ENCODE results near the gene APOA5.

The APOA5 gene

GRCh38 chr11:116787436-116787785 lies 4.3 kb downstream of the APOA5 start:
- Histone ChIP-seq H3K4me2 (peak overlapping the region; percentile 87 to 98 (median 94)), H3K4me1 (peaks cover 19 to 43% (median 29%) of the 10 kb centered on the region in 10 experiments), H3K9ac (peak overlapping the region; percentile 84 to 95 (median 90)), H4K20me1 (peaks cover 0 to 46% (median 11%) of the 10 kb centered on the region in 11 experiments; a peak in 8 of 22 replicates), H3K4me3 (peak overlapping the region; percentile 81 to 98 (median 88)), H3K27ac (peak overlapping the region; percentile 77 to 88 (median 83)), H3K36me3 (peaks cover 42 to 48% (median 45%) of the 10 kb centered on the region in 11 experiments), H3K9me3 (replicated peaks in 1 of 11) (no peaks in the 10 kb centered on the region), H3K27me3 (no peaks in the 10 kb centered on the region)
- no peak for TF ChIP-seq Cebpa-rat (IDR thresholded peaks at IDR 0.05)

DNA sequence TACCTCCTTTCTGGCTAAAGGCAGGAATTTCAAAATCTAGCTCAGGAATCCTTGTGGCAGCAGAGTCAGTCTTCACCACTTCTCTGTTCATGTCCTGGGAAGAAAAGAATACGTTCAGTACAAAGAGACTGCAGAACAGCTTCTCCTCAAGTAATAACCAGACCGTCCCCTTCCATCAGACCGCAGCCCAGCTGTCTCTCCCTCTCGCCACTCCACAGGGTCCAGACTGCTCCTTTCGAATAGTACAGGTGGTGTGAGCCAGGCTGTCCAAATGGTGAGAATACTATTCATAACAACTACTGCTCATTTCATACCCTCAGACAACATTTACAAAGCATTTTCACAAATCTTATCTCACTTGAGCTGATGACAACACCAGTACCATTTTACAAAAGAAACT lies 4.7 kb downstream of the APOA5 start:
- no peaks in the 10 kb centered on the region for H3K27me3 ChIP-seq
- H3K4me1 ChIP-seq: peaks cover 19 to 41% (median 29%) of the 10 kb centered on the region in 10 experiments
- no peaks in the 10 kb centered on the region for H3K9me3 ChIP-seq (replicated peaks in 1 of 11)
- H4K20me1 ChIP-seq: peaks cover 0 to 50% (median 14%) of the 10 kb centered on the region in 11 experiments; a peak in 8 of 22 replicates
- H3K4me3 ChIP-seq: peak overlapping the region; percentile 81 to 98 (median 88)
- TF ChIP-seq Cebpa-rat (IDR thresholded peaks at IDR 0.05): no peak
- H3K27ac ChIP-seq: peak overlapping the region; percentile 77 to 88 (median 83); a peak in 20 of 22 replicates
- H3K9ac ChIP-seq: peak overlapping the region; percentile 84 to 95 (median 90)
- H3K36me3 ChIP-seq: peaks cover 46 to 52% (median 50%) of the 10 kb centered on the region in 11 experiments
- peak overlapping the region; percentile 87 to 98 (median 94) for H3K4me2 ChIP-seq

DNA sequence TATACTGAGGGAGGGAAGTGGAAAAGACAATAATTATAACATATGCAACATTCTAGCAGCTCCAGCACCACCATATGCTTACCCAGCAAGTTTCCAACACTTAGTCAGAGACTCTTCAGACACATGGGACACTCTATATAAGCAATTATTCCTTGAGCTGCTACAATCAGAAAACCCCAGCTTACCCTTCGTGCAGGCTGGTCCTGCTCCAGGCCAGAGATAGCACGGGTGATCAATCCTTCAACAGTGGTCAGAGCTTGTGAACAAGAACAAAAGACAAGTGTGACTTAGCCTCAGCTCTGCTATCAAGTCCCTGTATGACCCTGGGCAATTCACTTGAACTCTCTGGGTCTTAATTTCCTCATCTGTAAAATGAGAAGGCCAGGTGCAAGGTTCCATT lies 5.4 kb downstream of the APOA5 start:
- peaks cover 0 to 56% (median 15%) of the 10 kb centered on the region in 11 experiments; a peak in 8 of 22 replicates for H4K20me1 ChIP-seq
- peak overlapping the region in 8 of 11 experiments; percentile 86 to 95 (median 90); a peak in 12 of 22 replicates for H3K9ac ChIP-seq
- H3K36me3 ChIP-seq: peaks cover 53 to 59% (median 56%) of the 10 kb centered on the region in 11 experiments
- peak overlapping the region; percentile 81 to 98 (median 88); a peak in 18 of 20 replicates for H3K4me3 ChIP-seq
- H3K4me2 ChIP-seq: peak overlapping the region; percentile 87 to 98 (median 94)
- no peak overlapping the region for H3K27ac ChIP-seq
- no peaks in the 10 kb centered on the region for H3K9me3 ChIP-seq (replicated peaks in 1 of 11)
- TF ChIP-seq Cebpa-rat (IDR thresholded peaks at IDR 0.05): no peak
- no peaks in the 10 kb centered on the region for H3K27me3 ChIP-seq
- peaks cover 19 to 41% (median 29%) of the 10 kb centered on the region in 10 experiments for H3K4me1 ChIP-seq

DNA sequence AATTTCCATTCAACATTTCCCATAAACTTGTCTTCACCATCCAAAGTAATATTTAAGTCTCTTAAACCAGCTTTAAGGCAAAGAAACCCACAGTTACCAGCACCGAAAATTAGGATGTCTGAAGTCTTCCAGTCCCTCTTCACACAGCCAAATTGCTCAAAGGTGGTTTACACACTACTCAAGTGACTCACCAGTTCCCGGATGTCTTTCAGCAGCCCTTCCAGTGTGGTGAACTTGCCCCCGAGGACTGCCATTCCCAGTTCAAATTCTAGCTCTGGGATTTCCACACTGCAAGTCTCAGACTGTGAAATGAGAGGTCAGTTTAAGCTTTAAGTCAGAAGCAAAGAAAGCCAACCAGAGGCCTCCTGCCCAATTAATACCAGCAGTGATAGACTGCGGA lies 9.0 kb downstream of the APOA5 start:
- no peak for TF ChIP-seq Cebpa-rat (IDR thresholded peaks at IDR 0.05)
- no peak overlapping the region for H3K4me2 ChIP-seq
- peaks cover 0 to 81% (median 16%) of the 10 kb centered on the region in 11 experiments; a peak in 10 of 22 replicates for H4K20me1 ChIP-seq
- no peak overlapping the region for H3K4me3 ChIP-seq
- peaks cover 89 to 95% (median 92%) of the 10 kb centered on the region in 11 experiments for H3K36me3 ChIP-seq
- peaks cover 11 to 37% (median 18%) of the 10 kb centered on the region in 10 experiments for H3K4me1 ChIP-seq
- no peaks in the 10 kb centered on the region for H3K27me3 ChIP-seq
- 0 out of 22 replicates have a peak overlapping the region, but pooled peaks of 1 of the 11 experiments have one; percentile 29 for H3K9ac ChIP-seq
- no peaks in the 10 kb centered on the region for H3K9me3 ChIP-seq (replicated peaks in 1 of 11)
- H3K27ac ChIP-seq: no peak overlapping the region

GRCh38 chr11:116778556-116778955 lies 13.1 kb downstream of the APOA5 start:
- peaks cover 78 to 83% (median 81%) of the 10 kb centered on the region in 11 experiments for H3K36me3 ChIP-seq
- H4K20me1 ChIP-seq: peaks cover 0 to 46% (median 7%) of the 10 kb centered on the region in 11 experiments; a peak in 6 of 22 replicates
- TF ChIP-seq Cebpa-rat (IDR thresholded peaks at IDR 0.05): no peak
- H3K9ac ChIP-seq: no peak overlapping the region
- H3K27me3 ChIP-seq: no peaks in the 10 kb centered on the region
- peaks cover 16 to 27% (median 19%) of the 10 kb centered on the region in 10 experiments for H3K4me1 ChIP-seq
- no peak overlapping the region for H3K4me2 ChIP-seq
- no peak overlapping the region for H3K4me3 ChIP-seq
- H3K9me3 ChIP-seq (replicated peaks in 1 of 11): no peaks in the 10 kb centered on the region
- no peak overlapping the region for H3K27ac ChIP-seq

GRCh38 chr11:116777056-116777455 lies 14.6 kb downstream of the APOA5 start:
- Histone ChIP-seq H3K27ac (no peak overlapping the region), H3K9ac (no peak overlapping the region), H3K36me3 (peaks cover 63 to 68% (median 66%) of the 10 kb centered on the region in 11 experiments), H4K20me1 (peaks cover 0 to 32% (median 0%) of the 10 kb centered on the region in 11 experiments; a peak in 5 of 22 replicates), H3K4me3 (no peak overlapping the region), H3K9me3 (replicated peaks in 1 of 11) (no peaks in the 10 kb centered on the region), H3K4me2 (no peak overlapping the region), H3K27me3 (no peaks in the 10 kb centered on the region), H3K4me1 (peaks cover 18 to 31% (median 22%) of the 10 kb centered on the region in 10 experiments)
- no peak for TF ChIP-seq Cebpa-rat (IDR thresholded peaks at IDR 0.05)

GRCh38 chr11:116776522-116776984 lies 15.1 kb downstream of the APOA5 start:
- no peak for TF ChIP-seq Cebpa-rat (IDR thresholded peaks at IDR 0.05)
- H3K27ac ChIP-seq: no peak overlapping the region
- H3K9ac ChIP-seq: no peak overlapping the region
- peaks cover 58 to 63% (median 61%) of the 10 kb centered on the region in 11 experiments for H3K36me3 ChIP-seq
- H3K4me3 ChIP-seq: no peak overlapping the region
- peaks cover 23 to 36% (median 27%) of the 10 kb centered on the region in 10 experiments for H3K4me1 ChIP-seq
- H3K27me3 ChIP-seq: no peaks in the 10 kb centered on the region
- H3K9me3 ChIP-seq (replicated peaks in 1 of 11): no peaks in the 10 kb centered on the region
- H4K20me1 ChIP-seq: peaks cover 0 to 27% (median 0%) of the 10 kb centered on the region in 11 experiments; a peak in 5 of 22 replicates
- H3K4me2 ChIP-seq: no peak overlapping the region

DNA sequence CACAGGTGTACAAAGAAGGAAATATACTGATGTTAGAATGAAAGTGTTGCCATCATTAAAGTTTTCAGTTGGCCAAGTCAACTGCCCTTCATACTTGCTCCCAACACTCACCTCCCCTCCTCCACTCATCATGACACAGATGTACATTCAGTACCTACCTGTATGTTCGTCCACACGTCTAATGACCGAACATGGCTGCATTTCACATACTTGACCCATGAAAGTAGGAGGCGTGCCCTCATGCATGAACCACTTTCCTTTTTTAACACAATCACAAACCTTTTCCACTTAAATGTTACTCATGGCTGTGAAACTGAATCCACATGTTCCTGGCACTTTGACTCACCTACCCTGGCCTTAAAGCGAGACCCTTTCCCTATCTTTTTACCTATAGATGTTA lies 15.7 kb downstream of the APOA5 start:
- peaks cover 0 to 22% (median 0%) of the 10 kb centered on the region in 11 experiments; a peak in 5 of 22 replicates for H4K20me1 ChIP-seq
- H3K9me3 ChIP-seq (replicated peaks in 1 of 11): no peaks in the 10 kb centered on the region
- H3K27ac ChIP-seq: no peak overlapping the region
- H3K4me2 ChIP-seq: peak overlapping the region in 1 of 11 experiments; percentile 1; a peak in 1 of 22 replicates
- H3K36me3 ChIP-seq: peaks cover 53 to 57% (median 55%) of the 10 kb centered on the region in 11 experiments
- H3K27me3 ChIP-seq: no peaks in the 10 kb centered on the region
- TF ChIP-seq Cebpa-rat (IDR thresholded peaks at IDR 0.05): no peak
- no peak overlapping the region for H3K9ac ChIP-seq
- H3K4me1 ChIP-seq: peaks cover 29 to 42% (median 33%) of the 10 kb centered on the region in 10 experiments
- H3K4me3 ChIP-seq: no peak overlapping the region

DNA sequence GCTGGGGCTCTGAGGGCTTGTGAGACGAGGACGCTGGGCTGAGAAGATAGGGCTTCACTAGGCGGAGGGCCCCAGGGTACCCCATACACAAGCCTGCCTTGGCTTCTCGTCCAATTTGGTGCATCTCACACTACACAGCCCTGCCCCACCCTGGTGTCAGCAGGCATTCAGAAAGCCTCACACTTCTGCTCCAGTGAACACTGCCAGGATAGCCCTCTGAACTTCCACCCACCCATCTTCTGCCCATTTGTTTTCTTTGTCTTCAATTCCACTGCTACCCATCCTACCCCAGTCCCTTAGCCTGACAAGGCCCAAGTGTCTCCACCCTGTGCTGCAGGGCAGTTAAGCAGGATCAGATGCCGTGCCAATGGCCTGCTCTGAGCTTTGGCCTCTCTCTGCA lies 17.0 kb downstream of the APOA5 start:
- Histone ChIP-seq H4K20me1 (peaks cover 0 to 16% (median 0%) of the 10 kb centered on the region in 11 experiments; a peak in 4 of 22 replicates), H3K4me2 (peak overlapping the region; percentile 87 to 99 (median 96); a peak in 21 of 22 replicates), H3K27ac (peak overlapping the region in 9 of 11 experiments; percentile 91 to 97 (median 92); a peak in 19 of 22 replicates), H3K9me3 (replicated peaks in 1 of 11) (no peaks in the 10 kb centered on the region), H3K4me3 (peak overlapping the region in 1 of 10 experiments; percentile 80; a peak in 1 of 20 replicates), H3K9ac (peak overlapping the region in 8 of 11 experiments; percentile 32 to 97 (median 90); a peak in 15 of 22 replicates), H3K27me3 (no peaks in the 10 kb centered on the region), H3K4me1 (peaks cover 37 to 55% (median 43%) of the 10 kb centered on the region in 10 experiments), H3K36me3 (peaks cover 39 to 50% (median 45%) of the 10 kb centered on the region in 11 experiments)
- no peak for TF ChIP-seq Cebpa-rat (IDR thresholded peaks at IDR 0.05)

All from BLaER1 treated with 17β-estradiol and CSF1 and Interleukin-3, amounts not matched to agents 10 nM and 100 nM (cell line).